Tibial nerve (tissue), 4 donors: Measurements from ENCODE around the gene KMT2E.

ENCODE experiments used
- CTCF ChIP-seq, 5 experiments: fragments of 200-600 bp in 3 of 5; fragments of 450-650 bp in 2 of 5; sonication (generic) in 3 of 5; IDR thresholded peaks; one replicate each; pipeline ENCODE4 v1.5.1; 2016 to 2019; ENCODE audit warnings: antibody characterized with exemption in 5 of 5, mild to moderate bottlenecking in 3 of 5, moderate library complexity in 2 of 5
- EP300 ChIP-seq, 2 donors: sonication (generic); formaldehyde crosslinking; IDR thresholded peaks; one replicate each; pipeline ENCODE4 v1.6.1; 2017; ENCODE audit warnings: antibody characterized with exemption in 2 of 2, mild to moderate bottlenecking in 1 of 2
- POLR2A ChIP-seq, 2 donors: fragments of 450-650 bp; IDR thresholded peaks; one replicate each; pipeline ENCODE4 v1.6.1; 2017; ENCODE audit warnings: antibody characterized with exemption in 2 of 2, mild to moderate bottlenecking in 2 of 2, moderate library complexity in 2 of 2

- TF ChIP-seq POLR2A (IDR thresholded peaks at IDR 0.05), result no peak
- no peak for TF ChIP-seq CTCF (IDR thresholded peaks at IDR 0.05)
- TF ChIP-seq EP300 (IDR thresholded peaks at IDR 0.05), result no peak
These were observed 40.8 kb upstream of the KMT2E start for GRCh38 chr7:104973227-104973626.
